PC-3 (cell line): ENCODE data around the gene SPSB1.

Experiments used
- EZH2 ChIP-seq: fragments of 300-600 bp; sonication (generic); IDR thresholded peaks from one replicate; pipeline ENCODE4 v1.6.1; 2017; ENCODE audit warnings: antibody characterized with exemption, mild to moderate bottlenecking, low read length; ENCODE audit not compliant: unreplicated experiment
- TF ChIP-seq, protein P1 (sequence below): fragments of 300-600 bp; sonication (generic); conservative IDR thresholded peaks from 2 replicates; pipeline ENCODE4 v1.5.1; 2017; ENCODE audit warnings: antibody characterized with exemption, low read depth, mild to moderate bottlenecking, low read length

DNA sequence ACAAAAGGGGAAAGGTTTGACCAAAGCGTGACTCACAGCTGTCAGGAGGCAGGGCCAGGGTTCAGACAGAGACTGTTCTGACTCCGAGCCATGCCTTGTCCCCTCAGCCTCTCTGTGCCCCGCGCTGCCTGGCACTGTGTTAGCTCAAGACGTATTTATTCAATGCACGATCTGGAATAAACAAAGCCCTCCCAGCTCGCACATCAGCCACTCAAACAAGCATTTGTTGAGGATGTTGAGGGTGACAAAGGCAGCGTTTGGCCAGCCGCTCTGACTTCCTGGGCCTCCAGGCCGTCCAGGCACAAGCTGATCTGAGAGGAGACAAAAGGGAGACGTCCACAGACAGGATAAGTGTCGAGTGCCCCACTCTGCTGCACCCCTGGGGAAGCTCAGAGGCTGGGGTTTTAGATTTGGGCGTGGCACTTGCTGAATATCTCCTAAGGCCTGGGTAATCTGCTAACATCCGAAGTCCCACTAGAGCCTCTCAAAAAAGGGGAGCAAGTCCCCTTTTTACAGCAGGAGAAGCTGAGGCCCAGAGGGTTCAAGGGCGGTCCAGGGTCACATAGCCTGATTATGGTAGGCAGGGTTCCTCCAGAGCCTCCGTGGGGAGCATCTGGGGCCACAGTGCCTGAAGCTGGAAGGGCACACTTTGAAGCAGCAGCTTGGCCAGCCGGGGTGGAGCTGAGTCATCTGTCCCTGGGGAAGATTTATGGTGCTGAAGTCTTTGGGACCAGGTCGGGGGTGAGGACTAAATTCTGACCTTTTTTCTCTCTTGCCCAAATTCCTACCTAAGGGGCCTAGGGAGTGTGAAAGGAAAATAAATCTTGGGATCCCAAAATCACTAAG, 95.9 kb downstream of the SPSB1 start:
- no peak for TF ChIP-seq EZH2
- TF ChIP-seq, protein P1, sequence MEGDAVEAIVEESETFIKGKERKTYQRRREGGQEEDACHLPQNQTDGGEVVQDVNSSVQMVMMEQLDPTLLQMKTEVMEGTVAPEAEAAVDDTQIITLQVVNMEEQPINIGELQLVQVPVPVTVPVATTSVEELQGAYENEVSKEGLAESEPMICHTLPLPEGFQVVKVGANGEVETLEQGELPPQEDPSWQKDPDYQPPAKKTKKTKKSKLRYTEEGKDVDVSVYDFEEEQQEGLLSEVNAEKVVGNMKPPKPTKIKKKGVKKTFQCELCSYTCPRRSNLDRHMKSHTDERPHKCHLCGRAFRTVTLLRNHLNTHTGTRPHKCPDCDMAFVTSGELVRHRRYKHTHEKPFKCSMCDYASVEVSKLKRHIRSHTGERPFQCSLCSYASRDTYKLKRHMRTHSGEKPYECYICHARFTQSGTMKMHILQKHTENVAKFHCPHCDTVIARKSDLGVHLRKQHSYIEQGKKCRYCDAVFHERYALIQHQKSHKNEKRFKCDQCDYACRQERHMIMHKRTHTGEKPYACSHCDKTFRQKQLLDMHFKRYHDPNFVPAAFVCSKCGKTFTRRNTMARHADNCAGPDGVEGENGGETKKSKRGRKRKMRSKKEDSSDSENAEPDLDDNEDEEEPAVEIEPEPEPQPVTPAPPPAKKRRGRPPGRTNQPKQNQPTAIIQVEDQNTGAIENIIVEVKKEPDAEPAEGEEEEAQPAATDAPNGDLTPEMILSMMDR: no peak
